ENCODE results near the gene POLG2.

POLG2 gene

GRCh38 chr17:64496786-64497564 lies at the start of gene POLG2:
Gene POLG2, minus strand, starts transcription at chr17:64497054. Its CDS starts 86 bp downstream, at chr17:64496968.
- DNase-seq, result peak; percentile 94 to 97 (median 96)

- no peak for DNase-seq
These were observed 47.9 kb upstream of the POLG2 start for GRCh38 chr17:64544742-64545141.

- no peak for DNase-seq
These were observed 43.4 kb upstream of the POLG2 start for GRCh38 chr17:64540118-64540776.

- DNase-seq, result no peak
These were observed 41.8 kb upstream of the POLG2 start for GRCh38 chr17:64538508-64539130.

- no peak for DNase-seq
These were observed 40.6 kb upstream of the POLG2 start for GRCh38 chr17:64537488-64537887.

- DNase-seq, result no peak
These were observed 40.1 kb upstream of the POLG2 start for GRCh38 chr17:64536913-64537312.

- DNase-seq, result no peak
These were observed 38.5 kb upstream of the POLG2 start for GRCh38 chr17:64535357-64535756.

- DNase-seq, result peak in 1 of 3 donors; percentile 5
These were observed 37.3 kb upstream of the POLG2 start for GRCh38 chr17:64534187-64534586.

GRCh38 chr17:64533784-64534183 lies 36.9 kb upstream of the POLG2 start:
- DNase-seq, result no peak

- no peak for DNase-seq
These were observed 35.6 kb upstream of the POLG2 start for GRCh38 chr17:64532409-64532808.

- DNase-seq, result no peak
These were observed 35.1 kb upstream of the POLG2 start for GRCh38 chr17:64531955-64532371.

- no peak for DNase-seq
These were observed 32.4 kb upstream of the POLG2 start for GRCh38 chr17:64529221-64529620.

- DNase-seq, result no peak
These were observed 31.1 kb upstream of the POLG2 start for GRCh38 chr17:64527914-64528313.

GRCh38 chr17:64520359-64520758 lies 23.5 kb upstream of the POLG2 start:
- DNase-seq, result no peak

GRCh38 chr17:64519601-64520000 lies 22.7 kb upstream of the POLG2 start:
- no peak for DNase-seq

- no peak for DNase-seq
These were observed 19.0 kb upstream of the POLG2 start for GRCh38 chr17:64515829-64516228.

GRCh38 chr17:64515419-64515818 lies 18.6 kb upstream of the POLG2 start:
- no peak for DNase-seq

- peak in 1 of 3 donors; percentile 15 for DNase-seq
These were observed 12.3 kb upstream of the POLG2 start for GRCh38 chr17:64509179-64509578.

- peak in 1 of 3 donors; percentile 16 for DNase-seq
These were observed 11.8 kb upstream of the POLG2 start for GRCh38 chr17:64508683-64509082.

GRCh38 chr17:64507413-64507782 lies 10.5 kb upstream of the POLG2 start:
- peak; percentile 55 to 71 (median 60) for DNase-seq

GRCh38 chr17:64506576-64507412 lies 9.9 kb upstream of the POLG2 start, which contains the start of gene CEP95:
Gene CEP95, plus strand, starts transcription at chr17:64506977. Its CDS starts 121 bp downstream, at chr17:64507098.
- peak; percentile 97 to 98 (median 97) for DNase-seq

GRCh38 chr17:64506201-64506575 lies 9.3 kb upstream of the POLG2 start, which contains the start of gene DDX5:
Gene DDX5, minus strand, starts transcription at chr17:64506289. Its CDS starts 170 bp downstream, at chr17:64506119.
- peak; percentile 99 for DNase-seq
